ENCODE data around the gene RTP1. TPM values are rescaled to one million over a fixed set of nuclear protein-coding genes. Genes with fewer than 3 reads are reported as not detected.
"Not testable (repeated sequence)": the region's sequence is repeated elsewhere in the genome, so short reads cannot be mapped to it uniquely, and the experiment has no call there.

RTP1 gene
- total RNA-seq, 1 donor from 2014 or later, result not detected

DNA sequence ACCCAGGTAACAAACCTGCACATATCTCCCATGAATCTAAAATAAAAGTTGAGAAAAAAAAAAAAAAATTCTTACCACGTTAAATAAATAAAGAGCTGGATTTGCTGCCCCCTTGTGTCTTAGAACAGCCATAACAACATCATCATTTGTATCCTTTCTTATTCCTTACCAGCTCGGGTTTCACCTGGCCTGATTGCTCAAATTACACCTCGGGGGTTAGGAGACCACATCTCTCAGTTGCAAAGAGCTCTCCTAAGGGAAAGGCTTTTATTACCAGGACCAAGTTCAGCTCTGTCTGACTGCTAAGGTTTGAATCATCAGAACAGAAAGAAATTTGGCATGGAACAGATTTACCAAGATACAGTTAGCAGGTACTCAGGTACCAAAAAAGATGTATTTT is 32.1 kb upstream of the RTP1 start:
- DNase-seq (ENCODE audit: low spot score in 2 of 2, unreplicated experiment in 2 of 2), result no peak
- H3K9me3 Mint-ChIP-seq, result no peaks in the 10 kb centered on the region
- H3K27ac Mint-ChIP-seq, result no peak overlapping the region
- H3K27me3 Mint-ChIP-seq (ENCODE audit: low read depth), result peaks cover 4% of the 10 kb centered on the region
- TF ChIP-seq, protein P1, sequence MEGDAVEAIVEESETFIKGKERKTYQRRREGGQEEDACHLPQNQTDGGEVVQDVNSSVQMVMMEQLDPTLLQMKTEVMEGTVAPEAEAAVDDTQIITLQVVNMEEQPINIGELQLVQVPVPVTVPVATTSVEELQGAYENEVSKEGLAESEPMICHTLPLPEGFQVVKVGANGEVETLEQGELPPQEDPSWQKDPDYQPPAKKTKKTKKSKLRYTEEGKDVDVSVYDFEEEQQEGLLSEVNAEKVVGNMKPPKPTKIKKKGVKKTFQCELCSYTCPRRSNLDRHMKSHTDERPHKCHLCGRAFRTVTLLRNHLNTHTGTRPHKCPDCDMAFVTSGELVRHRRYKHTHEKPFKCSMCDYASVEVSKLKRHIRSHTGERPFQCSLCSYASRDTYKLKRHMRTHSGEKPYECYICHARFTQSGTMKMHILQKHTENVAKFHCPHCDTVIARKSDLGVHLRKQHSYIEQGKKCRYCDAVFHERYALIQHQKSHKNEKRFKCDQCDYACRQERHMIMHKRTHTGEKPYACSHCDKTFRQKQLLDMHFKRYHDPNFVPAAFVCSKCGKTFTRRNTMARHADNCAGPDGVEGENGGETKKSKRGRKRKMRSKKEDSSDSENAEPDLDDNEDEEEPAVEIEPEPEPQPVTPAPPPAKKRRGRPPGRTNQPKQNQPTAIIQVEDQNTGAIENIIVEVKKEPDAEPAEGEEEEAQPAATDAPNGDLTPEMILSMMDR (IDR thresholded peaks at IDR 0.05; ENCODE audit: unreplicated experiment), result peak; percentile 86
- H3K36me3 Mint-ChIP-seq, result no peaks in the 10 kb centered on the region
- H3K4me3 Mint-ChIP-seq, result no peak overlapping the region
- H3K4me1 Mint-ChIP-seq, result peaks cover 3% of the 10 kb centered on the region

DNA sequence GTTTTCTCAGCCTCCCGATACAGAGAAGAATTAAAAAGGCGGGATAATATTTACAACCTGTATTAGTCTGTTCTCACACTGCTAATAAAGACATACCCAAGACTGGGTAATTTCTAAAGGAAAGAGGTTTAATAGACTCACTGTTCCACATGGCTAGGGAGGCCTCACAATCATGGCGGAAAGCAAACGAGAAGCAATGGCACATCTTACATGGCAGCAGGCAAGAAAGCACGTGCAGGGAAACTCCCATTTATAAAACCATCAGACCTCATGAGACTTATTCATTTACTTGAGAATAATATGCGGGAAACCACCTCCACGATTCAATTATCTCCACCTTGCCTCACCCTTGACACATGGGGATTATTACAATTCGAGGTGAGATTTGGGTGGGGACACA is 30.5 kb upstream of the RTP1 start:
- no peak for DNase-seq (ENCODE audit: low spot score in 2 of 2, unreplicated experiment in 2 of 2)
- no peaks in the 10 kb centered on the region for H3K36me3 Mint-ChIP-seq
- no peak overlapping the region for H3K4me3 Mint-ChIP-seq
- no peaks in the 10 kb centered on the region for H3K27me3 Mint-ChIP-seq (ENCODE audit: low read depth)
- TF ChIP-seq, protein P1 (IDR thresholded peaks at IDR 0.05; ENCODE audit: unreplicated experiment), result no peak
- H3K27ac Mint-ChIP-seq, result no peak overlapping the region
- peaks cover 4% of the 10 kb centered on the region for H3K4me1 Mint-ChIP-seq
- H3K9me3 Mint-ChIP-seq, result no peaks in the 10 kb centered on the region

DNA sequence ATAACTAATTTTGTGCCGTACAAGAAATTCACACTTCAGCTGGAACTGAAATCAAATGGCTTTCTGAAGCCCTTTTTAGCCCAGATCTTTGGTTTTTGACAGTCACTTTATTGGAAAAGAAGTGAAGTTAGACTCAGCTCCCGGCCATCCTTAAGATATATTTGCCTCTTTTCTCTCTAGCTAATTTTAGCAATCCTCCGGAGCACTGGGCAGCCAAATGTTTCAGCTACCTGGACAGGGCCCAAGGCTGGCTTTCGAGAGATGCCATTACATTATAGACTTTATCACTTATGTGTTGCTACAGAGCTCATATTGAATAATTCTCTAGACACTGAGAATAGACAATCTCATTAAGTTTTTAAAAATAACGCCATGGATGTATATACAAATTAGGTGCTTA is 29.5 kb upstream of the RTP1 start:
- peaks cover 4% of the 10 kb centered on the region for H3K4me1 Mint-ChIP-seq

DNA sequence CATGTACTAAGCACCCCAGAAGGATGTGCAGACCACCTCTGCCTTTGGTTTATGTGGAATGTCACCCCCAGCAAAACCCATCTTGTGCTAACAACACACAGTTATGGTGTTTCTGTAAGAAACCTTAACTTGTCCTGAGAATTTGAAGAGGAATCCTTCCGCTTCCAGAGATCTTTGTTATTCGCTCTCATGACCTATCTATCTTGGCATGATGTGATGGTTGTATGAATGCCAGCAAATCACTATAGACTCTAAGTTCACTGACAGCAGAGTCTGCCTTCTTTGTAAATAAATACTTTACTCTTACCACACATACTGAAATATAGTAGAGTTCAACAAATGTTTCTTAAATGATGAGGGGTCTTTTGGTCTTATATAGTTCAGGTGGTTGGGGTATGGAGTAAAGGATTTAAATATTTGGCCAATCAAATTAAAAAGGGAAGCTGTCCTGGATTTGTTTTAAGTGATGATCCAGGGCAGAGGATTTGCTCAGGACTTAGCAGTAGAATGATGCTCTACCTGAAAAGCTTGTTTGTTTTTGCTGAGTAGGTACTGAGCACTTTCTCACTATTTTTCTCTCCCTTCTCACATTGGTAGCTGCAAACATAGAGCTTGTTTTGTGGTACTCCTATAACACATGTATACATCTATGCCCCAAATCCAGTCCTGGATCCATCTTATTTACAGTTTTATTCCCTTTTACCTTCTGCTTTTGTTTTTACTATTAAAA is 27.9 kb upstream of the RTP1 start:
- H3K9me3 Mint-ChIP-seq, result no peaks in the 10 kb centered on the region
- no peaks in the 10 kb centered on the region for H3K36me3 Mint-ChIP-seq
- TF ChIP-seq, protein P1 (IDR thresholded peaks at IDR 0.05; ENCODE audit: unreplicated experiment), result no peak
- no peak overlapping the region for H3K4me3 Mint-ChIP-seq
- H3K27ac Mint-ChIP-seq, result no peak overlapping the region
- H3K27me3 Mint-ChIP-seq (ENCODE audit: low read depth), result no peaks in the 10 kb centered on the region
- H3K4me1 Mint-ChIP-seq, result peaks cover 6% of the 10 kb centered on the region
- DNase-seq (ENCODE audit: low spot score in 2 of 2, unreplicated experiment in 2 of 2), result no peak

More for the DNA sequence above, 29.5 kb upstream of the RTP1 start:
- Mint-ChIP-seq H3K4me3 (no peak overlapping the region), H3K27ac (no peak overlapping the region), H3K9me3 (no peaks in the 10 kb centered on the region), H3K36me3 (no peaks in the 10 kb centered on the region), H3K27me3 (ENCODE audit: low read depth) (no peaks in the 10 kb centered on the region)
- TF ChIP-seq, protein P1 (IDR thresholded peaks at IDR 0.05; ENCODE audit: unreplicated experiment), result no peak
- DNase-seq (ENCODE audit: low spot score in 2 of 2, unreplicated experiment in 2 of 2), result no peak

DNA sequence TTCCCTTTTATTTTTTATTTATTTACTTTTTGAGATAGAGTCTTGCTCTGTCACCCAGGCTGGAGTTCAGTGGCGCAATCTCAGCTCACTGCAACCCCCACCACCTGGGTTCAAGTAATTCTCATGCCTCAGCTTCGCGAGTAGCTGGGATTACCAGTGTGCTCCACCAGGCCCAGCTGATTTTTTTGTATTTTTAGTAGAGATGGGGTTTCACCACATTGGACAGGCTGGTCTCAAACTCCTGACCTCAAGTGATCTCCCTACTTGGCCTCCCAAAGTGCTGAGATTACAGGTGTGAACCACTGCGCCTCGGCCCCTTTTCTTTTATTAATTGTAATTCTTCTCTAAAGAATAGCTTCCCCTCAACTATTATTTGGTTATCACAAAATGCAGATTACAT is 26.4 kb upstream of the RTP1 start:
- not testable (repeated sequence) for H3K9me3 Mint-ChIP-seq; H3K4me1 Mint-ChIP-seq; H3K4me3 Mint-ChIP-seq; DNase-seq (ENCODE audit: low spot score in 2 of 2, unreplicated experiment in 2 of 2); H3K27me3 Mint-ChIP-seq (ENCODE audit: low read depth); H3K36me3 Mint-ChIP-seq; H3K27ac Mint-ChIP-seq

DNA sequence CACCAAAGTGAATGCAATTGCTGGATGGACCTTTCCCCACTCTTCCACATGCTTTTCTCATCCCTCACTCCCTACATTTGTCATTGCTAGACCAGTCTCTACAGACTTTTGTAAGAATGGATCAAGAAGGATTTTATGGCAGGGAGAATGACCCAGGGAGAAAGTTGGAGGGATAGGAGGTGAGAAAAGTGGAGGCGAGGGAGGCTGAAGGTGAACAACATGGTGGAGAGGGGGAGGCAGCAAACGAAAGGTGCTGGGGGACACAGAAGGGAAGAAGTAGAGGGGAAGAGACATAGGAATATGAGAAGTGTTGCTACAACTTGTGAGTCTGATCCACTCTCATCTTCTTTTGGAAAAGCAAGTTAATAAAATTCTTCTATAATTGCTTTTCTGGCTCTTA is 24.4 kb upstream of the RTP1 start:
- DNase-seq (ENCODE audit: low spot score in 2 of 2, unreplicated experiment in 2 of 2), result no peak
- Mint-ChIP-seq H3K9me3 (no peaks in the 10 kb centered on the region), H3K36me3 (no peaks in the 10 kb centered on the region), H3K4me1 (peaks cover 6% of the 10 kb centered on the region), H3K27me3 (ENCODE audit: low read depth) (peaks cover 5% of the 10 kb centered on the region), H3K27ac (no peak overlapping the region), H3K4me3 (no peak overlapping the region)
- TF ChIP-seq, protein P1 (IDR thresholded peaks at IDR 0.05; ENCODE audit: unreplicated experiment), result no peak

Data from mesothelial cell of epicardium (in vitro differentiated cells).